Astrocyte (in vitro differentiated cells and primary cell): Measurements from ENCODE around the gene PLIN5. TPM values are rescaled to one million over a fixed set of nuclear protein-coding genes. Genes with fewer than 3 reads are reported as not detected.

Experiments used
- DNase-seq: peaks from one replicate; pipeline ENCODE4 v3.0.0-alpha.2; 2010; ENCODE audit warnings: low read depth
- FAIRE-seq: peaks from 2 replicates; lab custom pipeline; 2011; peaks lifted over from hg19 to GRCh38; lab: Jason Lieb, UNC
- H2AFZ ChIP-seq: 2 replicates; pipeline ENCODE4 v1.6.0; 2012; ENCODE audit warnings: low read depth, low read length, inconsistent platforms
- H3K27ac ChIP-seq: 2 replicates; pipeline ENCODE4 v1.5.1; 2011; ENCODE audit warnings: low read depth, low read length, inconsistent platforms
- H3K27me3 ChIP-seq: 2 replicates; pipeline ENCODE4 v1.6.0; 2011; ENCODE audit warnings: low read length, inconsistent platforms; ENCODE audit not compliant: insufficient read depth
- H3K36me3 ChIP-seq: 2 replicates; pipeline ENCODE4 v1.5.1; 2011; ENCODE audit warnings: low read length, inconsistent platforms; ENCODE audit not compliant: insufficient read depth
- H3K4me1 ChIP-seq: 2 replicates; pipeline ENCODE4 v1.5.1; 2011; ENCODE audit warnings: low read length, inconsistent platforms; ENCODE audit not compliant: insufficient read depth
- H3K4me2 ChIP-seq: 2 replicates; pipeline ENCODE4 v1.6.0; 2012; ENCODE audit warnings: low read length, inconsistent platforms
- H3K4me3 ChIP-seq: 2 replicates; pipeline ENCODE4 v1.5.1; 2011; ENCODE audit warnings: low read depth, mild to moderate bottlenecking, low read length, inconsistent platforms; ENCODE audit not compliant: insufficient read depth
- H3K79me2 ChIP-seq: 2 replicates; pipeline ENCODE4 v1.6.0; 2012; ENCODE audit warnings: mild to moderate bottlenecking, low read length, inconsistent platforms; ENCODE audit not compliant: insufficient read depth
- H3K9ac ChIP-seq: 2 replicates; pipeline ENCODE4 v1.6.0; 2012; ENCODE audit warnings: mild to moderate bottlenecking, low read length, inconsistent platforms
- H3K9me3 ChIP-seq: 2 replicates; pipeline ENCODE4 v1.5.1; 2012; ENCODE audit warnings: low read depth, mild to moderate bottlenecking, low read length, inconsistent platforms; ENCODE audit not compliant: insufficient read depth
- H4K20me1 ChIP-seq: 2 replicates; pipeline ENCODE4 v1.6.0; 2012; ENCODE audit warnings: low read length, inconsistent platforms; ENCODE audit not compliant: insufficient read depth
- H3K27ac Mint-ChIP-seq: one replicate; pipeline ENCODE4 v1.8.0; 2021; ENCODE audit warnings: mild to moderate bottlenecking, mixed read lengths; ENCODE audit not compliant: unreplicated experiment
- H3K27me3 Mint-ChIP-seq: one replicate; pipeline ENCODE4 v1.8.0; 2021; ENCODE audit warnings: low read depth, mixed read lengths; ENCODE audit not compliant: unreplicated experiment
- H3K36me3 Mint-ChIP-seq: one replicate; pipeline ENCODE4 v1.8.0; 2021; ENCODE audit warnings: low read depth, mixed read lengths; ENCODE audit not compliant: unreplicated experiment
- H3K4me1 Mint-ChIP-seq: one replicate; pipeline ENCODE4 v1.8.0; 2021; ENCODE audit warnings: low read depth, mixed read lengths; ENCODE audit not compliant: unreplicated experiment
- H3K4me3 Mint-ChIP-seq: one replicate; pipeline ENCODE4 v1.8.0; 2021; ENCODE audit warnings: mild to moderate bottlenecking, moderate library complexity, mixed read lengths; ENCODE audit not compliant: unreplicated experiment
- H3K9me3 Mint-ChIP-seq: one replicate; pipeline ENCODE4 v1.8.0; 2021; ENCODE audit warnings: mild to moderate bottlenecking, mixed read lengths; ENCODE audit not compliant: unreplicated experiment
- CTCF ChIP-seq: IDR thresholded peaks from 2 replicates; pipeline ENCODE4 v1.5.1; 2011; ENCODE audit warnings: low read depth, mild to moderate bottlenecking, inconsistent platforms, low read length, moderate library complexity; ENCODE audit not compliant: insufficient read depth
- EZH2 ChIP-seq: IDR thresholded peaks from 2 replicates; pipeline ENCODE4 v1.6.1; 2012; ENCODE audit warnings: mild to moderate bottlenecking, low read length, inconsistent platforms; ENCODE audit not compliant: insufficient read depth
- total RNA-seq: library from RNA; stranded (reverse); gene quantifications from 2 replicates; pipeline ENCODE4 v1.2.1, GENCODE V29; 2021

Gene PLIN5
- total RNA-seq, 1 donor from 2014 or later: not detected

- Mint-ChIP-seq H3K4me3 (no peak overlapping the region), H3K27me3 (no peaks in the 10 kb centered on the region), H3K9me3 (no peaks in the 10 kb centered on the region), H3K27ac (no peak overlapping the region), H3K4me1 (no peaks in the 10 kb centered on the region), H3K36me3 (peaks cover 11% of the 10 kb centered on the region)
- Histone ChIP-seq H3K27ac (no peak overlapping the region), H2AFZ (no peak overlapping the region), H3K36me3 (peaks cover 13% of the 10 kb centered on the region), H4K20me1 (peaks cover 16% of the 10 kb centered on the region), H3K79me2 (peaks cover 8% of the 10 kb centered on the region), H3K4me2 (no peak overlapping the region), H3K4me3 (no peak overlapping the region), H3K9me3 (no peaks in the 10 kb centered on the region), H3K9ac (no peak overlapping the region), H3K4me1 (no peaks in the 10 kb centered on the region), H3K27me3 (no peaks in the 10 kb centered on the region)
- no peak for FAIRE-seq
- TF ChIP-seq CTCF (no peak), EZH2 (no peak)
- no peak for DNase-seq
Observed at GRCh38 chr19:4491446-4491845, 43.6 kb downstream of the PLIN5 start.

DNA sequence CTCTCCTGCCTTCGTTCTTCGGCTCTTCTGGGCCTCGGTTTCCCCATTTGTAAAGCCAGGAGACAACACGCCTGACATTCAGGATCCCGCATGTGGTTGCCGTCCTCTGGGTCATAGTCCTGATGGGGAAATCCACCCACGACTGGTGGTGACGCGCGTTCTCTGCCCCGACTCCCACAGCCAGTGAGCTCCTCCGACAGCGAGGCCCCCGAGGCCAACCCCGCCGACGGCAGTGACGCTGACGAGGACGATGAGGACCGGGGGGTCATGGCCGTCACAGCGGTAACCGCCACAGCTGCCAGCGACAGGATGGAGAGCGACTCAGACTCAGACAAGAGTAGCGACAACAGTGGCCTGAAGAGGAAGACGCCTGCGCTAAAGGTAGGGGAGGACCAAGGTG is 46.5 kb downstream of the PLIN5 start:
- DNase-seq (no peak), FAIRE-seq (no peak)
- Histone ChIP-seq H3K36me3 (peaks cover 11% of the 10 kb centered on the region), H3K4me1 (no peaks in the 10 kb centered on the region), H3K9me3 (no peaks in the 10 kb centered on the region), H3K27me3 (no peaks in the 10 kb centered on the region), H4K20me1 (peaks cover 16% of the 10 kb centered on the region), H3K27ac (no peak overlapping the region), H2AFZ (no peak overlapping the region), H3K79me2 (peaks cover 13% of the 10 kb centered on the region), H3K4me3 (no peak overlapping the region), H3K9ac (no peak overlapping the region), H3K4me2 (no peak overlapping the region)
- Mint-ChIP-seq H3K27me3 (no peaks in the 10 kb centered on the region), H3K36me3 (peaks cover 12% of the 10 kb centered on the region), H3K27ac (no peak overlapping the region), H3K4me1 (no peaks in the 10 kb centered on the region), H3K4me3 (no peak overlapping the region), H3K9me3 (no peaks in the 10 kb centered on the region)
- TF ChIP-seq CTCF (no peak), EZH2 (no peak)

DNA sequence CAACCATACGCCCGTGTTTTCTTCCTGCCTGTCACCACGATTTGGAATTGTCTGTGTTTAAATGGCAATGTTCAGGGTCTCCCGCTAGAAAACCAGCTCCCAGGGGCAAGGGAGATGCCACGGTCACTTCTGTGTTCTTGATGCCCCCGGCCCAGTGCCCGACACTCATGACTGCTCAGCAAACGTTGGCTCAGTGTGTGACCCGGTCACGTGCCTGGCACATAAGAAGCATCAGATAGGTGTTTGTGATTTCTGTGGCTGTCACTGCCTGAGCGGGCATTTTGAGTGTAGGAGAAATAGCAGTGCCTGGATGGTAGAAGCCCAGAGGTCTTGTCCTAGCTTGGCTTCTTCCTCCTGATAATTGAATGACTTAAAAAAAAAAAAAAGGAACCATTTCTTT is 47.5 kb downstream of the PLIN5 start:
- FAIRE-seq (no peak), DNase-seq (no peak)
- Histone ChIP-seq H2AFZ (no peak overlapping the region), H3K4me3 (no peak overlapping the region), H3K4me1 (no peaks in the 10 kb centered on the region), H3K9me3 (no peaks in the 10 kb centered on the region), H4K20me1 (peaks cover 9% of the 10 kb centered on the region), H3K36me3 (peaks cover 11% of the 10 kb centered on the region), H3K79me2 (peaks cover 12% of the 10 kb centered on the region), H3K9ac (no peak overlapping the region), H3K4me2 (no peak overlapping the region), H3K27ac (no peak overlapping the region), H3K27me3 (no peaks in the 10 kb centered on the region)
- Mint-ChIP-seq H3K27me3 (no peaks in the 10 kb centered on the region), H3K27ac (no peak overlapping the region), H3K4me1 (no peaks in the 10 kb centered on the region), H3K9me3 (no peaks in the 10 kb centered on the region), H3K4me3 (peak overlapping the region; percentile 34), H3K36me3 (peaks cover 14% of the 10 kb centered on the region)
- TF ChIP-seq CTCF (no peak), EZH2 (no peak)
